T follicular helper cell (primary cell): ENCODE results near the gene KLF7.
A peak's percentile ranks its signal among the peaks of the same experiment; 100 is the strongest.

Experiments
- DNase-seq: peaks from one replicate; pipeline ENCODE4 v3.0.0-alpha.2; 2020; ENCODE audit warnings: low read depth

The KLF7 gene

DNA sequence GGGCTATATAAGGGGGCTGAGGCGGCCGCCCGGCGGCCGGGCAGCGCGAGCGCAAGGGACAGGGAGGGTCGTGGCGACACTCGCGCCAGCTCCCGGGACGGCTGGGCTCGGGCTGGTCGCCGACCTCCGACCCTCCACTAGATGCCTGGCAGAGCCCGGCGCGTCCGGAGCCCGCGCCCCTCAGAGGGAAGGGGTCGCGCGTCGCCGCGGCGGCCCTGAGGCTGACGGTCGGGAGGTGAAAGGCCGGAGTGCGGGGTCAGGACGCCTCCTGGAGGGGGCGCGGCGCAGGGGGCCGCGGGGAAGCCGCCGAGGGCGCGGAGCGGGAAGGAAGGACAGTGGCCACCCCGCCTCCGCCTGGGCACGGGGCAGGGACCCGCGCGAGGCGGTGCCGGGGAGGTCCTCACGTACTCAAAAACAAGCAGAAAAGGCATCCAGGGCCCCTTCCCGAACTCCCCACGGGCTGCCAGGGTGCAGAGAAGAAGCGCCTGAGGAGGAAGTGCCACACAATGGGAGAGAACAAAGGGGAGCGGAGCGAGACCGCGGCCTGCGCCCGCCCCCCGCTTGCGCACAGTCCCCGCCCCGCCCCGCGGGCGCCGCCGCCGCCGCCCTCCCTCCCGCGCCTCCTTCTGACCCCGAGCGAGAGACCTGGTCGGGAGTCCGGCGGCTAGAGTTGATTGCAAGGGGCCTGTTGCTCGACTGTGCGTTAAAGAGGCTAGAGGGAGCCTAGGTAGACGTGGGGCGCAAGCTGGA is 776 bp upstream of the KLF7 start:
- peak; percentile 58 for DNase-seq

DNA sequence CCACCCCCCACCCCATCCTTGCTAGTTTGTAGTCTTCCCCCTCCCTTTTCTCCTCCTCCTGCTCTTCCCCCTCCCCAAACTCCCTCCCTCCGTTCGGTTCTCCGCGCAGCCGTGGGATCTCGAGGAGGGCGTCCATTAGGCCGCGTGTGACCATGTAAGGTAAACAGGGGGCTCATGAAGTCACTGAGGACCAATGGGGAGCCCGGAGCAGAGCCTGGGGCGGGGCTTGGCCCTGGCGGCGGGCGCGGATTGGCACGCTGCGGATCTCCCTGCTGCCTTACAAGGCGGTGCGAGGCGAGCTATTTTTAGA is 246 bp upstream of the KLF7 start:
- peak; percentile 91 for DNase-seq

DNA sequence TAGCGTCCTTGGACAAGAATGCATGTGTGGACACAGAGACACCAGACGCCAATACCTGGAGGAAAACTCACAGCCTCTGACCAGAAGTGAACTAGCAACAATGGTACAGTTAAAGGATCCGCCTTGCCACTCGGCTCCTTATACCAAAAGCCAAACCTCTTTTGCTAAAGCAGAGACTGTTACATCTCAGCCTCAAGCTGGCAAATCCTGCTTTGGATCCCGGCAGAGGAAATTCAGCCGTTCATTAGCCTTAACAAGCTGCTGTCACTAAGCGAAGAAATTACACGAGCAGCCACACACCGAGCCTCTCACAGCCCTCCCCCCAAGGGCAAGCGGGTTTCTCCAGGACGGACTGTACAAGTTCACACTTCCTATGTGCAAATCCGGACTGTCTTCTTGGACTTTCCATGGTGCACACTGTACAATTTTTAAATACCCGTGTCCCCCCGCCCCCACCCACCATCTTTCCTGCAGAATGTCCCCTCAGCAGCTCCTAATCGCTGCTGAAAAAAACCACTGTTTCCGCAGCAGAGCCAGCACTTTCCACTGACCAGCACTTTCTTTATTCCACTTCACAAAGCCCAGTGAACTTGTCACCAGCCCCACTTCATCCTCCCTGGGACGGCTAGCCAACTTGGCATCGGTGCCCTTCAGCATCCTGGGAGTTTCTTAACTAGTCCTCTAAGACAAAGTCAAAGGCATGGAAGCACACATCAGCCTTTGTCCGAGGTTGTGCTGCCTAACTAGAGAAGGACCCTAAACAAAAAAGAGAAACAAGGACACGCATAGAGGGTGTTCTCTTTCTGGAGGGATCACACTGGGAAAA is 1.5 kb downstream of the KLF7 start:
- DNase-seq = no peak

DNA sequence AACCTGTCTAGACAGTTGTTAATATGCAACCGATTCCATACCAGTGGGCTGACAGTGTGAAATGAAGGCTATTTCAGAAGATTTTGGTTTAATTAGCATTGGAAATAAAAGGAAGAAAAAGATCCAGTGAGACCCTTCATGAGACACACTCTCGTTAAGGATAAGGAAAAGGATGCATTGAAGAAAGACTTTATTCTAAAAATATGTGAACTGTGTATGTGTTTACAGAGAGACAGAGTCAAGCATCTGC is 2.1 kb downstream of the KLF7 start:
- no peak for DNase-seq

DNA sequence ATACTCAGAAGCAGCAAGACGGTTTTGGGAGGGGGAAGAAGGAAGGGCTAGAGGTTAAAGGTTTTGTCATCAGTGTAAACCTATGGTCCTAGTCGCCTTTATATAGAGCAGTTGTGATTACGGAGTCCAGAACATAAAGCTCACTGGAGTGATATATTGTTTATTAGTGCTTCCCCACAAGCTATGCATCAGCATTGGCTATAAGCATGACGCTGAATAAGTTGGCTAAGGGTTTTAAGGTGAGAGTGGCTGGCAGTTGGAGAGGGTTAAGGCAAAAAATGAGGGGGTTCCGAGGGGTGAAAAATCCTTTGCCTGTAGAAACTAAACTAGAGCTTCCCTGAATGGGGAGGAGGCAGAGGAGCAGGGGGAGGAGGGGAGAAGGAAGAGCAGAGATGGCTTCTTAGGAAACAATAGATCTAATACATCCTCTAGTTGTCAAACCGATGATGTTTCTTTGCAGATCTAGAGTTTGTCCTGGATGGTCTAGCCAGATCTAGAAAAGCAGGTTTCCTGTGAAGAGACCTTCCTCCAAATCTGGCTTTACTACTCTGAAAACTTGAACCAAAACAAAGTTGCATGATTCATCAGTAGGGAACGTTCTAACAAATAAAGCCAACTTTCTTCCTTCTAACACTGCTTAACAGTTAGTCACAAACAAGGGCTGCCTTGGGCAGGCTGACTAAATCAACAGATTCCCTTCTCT is 2.5 kb downstream of the KLF7 start:
- no peak for DNase-seq

DNA sequence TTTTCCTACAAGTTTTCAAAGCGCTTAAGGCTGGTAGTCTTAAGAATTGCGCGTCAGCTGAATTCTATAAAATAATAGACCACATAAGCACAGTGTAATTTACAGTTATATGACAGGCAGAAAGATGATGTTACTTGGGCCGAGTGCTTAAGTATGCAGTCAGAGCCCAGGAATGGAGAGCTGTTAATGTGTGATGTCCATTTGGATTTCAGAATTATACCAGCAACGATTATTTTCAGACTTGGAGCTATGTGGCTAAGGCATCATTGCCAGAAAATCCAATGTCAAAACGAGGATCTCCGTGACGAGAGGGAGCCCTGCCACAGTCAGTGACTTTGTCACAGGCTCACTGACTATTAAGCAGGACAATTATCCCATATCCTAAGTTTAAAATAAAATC is 3.4 kb downstream of the KLF7 start:
- no peak for DNase-seq

DNA sequence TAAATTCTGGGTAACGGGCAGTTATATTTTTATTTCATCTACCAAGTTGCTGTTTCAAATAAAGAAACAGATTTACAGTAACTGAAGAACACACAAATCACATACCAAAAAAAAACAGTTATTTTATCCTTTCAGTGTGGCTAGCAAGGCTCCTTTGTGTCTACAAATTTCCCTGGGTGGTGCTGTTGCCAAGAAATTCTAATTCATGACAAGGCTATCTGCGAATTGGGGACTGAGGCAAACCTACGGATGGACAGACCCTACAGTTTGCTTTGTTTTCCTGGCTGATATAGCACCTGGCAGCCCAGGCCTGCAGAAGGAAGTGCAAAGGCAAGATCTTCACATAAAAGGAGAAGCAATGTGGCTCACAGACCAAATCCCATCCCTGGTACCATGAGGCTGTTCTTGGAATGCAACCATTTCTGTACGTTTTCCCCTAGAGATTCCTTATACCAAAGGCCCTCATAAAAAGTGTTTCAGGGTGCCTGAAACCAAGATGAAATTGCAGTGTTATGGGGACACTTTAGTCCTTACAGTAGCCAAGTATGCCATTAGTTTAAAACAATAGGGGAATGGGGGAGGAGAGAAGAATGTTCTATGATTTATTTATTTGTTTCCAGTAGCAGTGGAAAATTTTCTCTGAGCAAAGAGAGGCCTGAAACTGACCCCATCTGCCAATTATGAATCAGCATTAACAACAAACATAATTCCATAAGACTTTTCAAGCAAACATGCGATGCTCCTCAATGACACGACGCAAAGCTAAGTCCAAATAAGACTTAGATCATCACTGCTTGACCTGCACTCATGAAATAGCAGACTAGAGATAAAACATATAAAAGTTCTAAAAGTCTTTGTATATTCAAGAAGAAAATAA is 4.3 kb downstream of the KLF7 start:
- DNase-seq = no peak

DNA sequence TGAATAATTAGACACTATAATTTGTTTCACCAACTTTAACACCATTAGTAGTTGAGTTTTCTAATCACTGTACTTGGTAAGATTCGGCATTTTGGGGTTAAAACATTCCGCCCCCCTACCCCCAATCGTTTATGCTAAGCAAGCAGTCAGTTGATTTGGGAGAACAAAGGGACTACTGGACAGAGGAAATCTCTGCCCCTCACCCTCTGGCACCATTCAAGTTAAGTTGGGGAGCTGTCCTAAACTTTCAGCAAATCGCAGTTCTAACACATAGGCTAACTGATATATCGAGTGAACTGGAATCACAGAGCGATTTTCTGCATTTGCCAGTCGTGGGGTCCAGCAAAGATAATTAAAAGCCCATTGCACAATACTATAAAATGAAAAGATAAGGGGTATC is 5.6 kb downstream of the KLF7 start:
- no peak for DNase-seq

DNA sequence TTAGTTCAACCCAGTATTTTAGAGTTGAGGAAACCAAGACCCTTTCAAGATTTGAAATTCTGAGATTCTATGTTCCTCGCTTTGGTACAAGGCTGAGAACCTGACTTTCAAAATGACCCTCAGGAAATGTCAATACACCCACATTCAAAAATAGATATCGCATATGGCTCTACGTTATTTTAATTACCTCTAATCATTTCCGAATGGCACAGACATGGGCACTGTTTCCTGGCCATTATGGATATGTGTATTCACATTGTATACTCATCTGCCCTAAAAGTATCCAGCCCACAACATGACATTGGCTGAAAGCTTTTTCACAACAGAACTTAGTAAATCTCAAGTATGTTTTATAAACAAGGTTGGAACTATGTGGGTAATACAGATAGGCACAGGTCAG is 6.7 kb downstream of the KLF7 start:
- no peak for DNase-seq

DNA sequence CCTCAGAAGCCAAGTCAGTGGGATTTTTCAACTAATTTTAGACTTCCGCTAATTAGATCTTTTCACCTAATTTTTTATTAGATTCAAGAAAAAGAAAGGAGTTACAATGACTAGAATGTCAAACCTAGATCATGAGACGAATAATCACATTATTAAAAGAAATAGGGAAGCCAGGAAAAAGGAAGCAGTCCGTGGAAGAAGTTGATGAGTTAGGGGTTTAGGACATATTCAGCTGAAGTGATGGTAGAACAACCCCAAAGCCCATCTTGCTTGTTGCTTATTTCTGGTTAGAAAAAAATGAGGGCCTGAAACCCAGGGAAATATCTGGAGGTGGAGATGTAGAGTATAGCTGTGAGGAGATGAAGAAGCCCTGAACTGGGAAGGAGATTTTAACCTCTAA is 8.0 kb downstream of the KLF7 start:
- DNase-seq = no peak

DNA sequence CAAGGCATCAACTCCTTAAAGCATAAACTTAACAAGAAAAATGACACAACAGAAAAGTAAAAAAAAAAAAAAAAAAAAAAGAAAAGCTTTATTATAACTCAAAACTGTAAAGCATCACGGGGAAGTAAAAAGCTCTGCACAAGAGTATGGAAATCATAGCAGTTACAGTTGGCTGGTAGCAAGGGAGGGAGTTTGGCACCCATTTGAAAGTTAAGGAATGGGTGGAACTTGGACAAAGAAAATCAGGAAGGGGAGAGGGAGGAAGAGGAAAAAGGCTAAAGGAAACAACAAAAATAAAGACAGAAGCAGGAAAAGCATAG is 8.6 kb downstream of the KLF7 start:
- no peak for DNase-seq

DNA sequence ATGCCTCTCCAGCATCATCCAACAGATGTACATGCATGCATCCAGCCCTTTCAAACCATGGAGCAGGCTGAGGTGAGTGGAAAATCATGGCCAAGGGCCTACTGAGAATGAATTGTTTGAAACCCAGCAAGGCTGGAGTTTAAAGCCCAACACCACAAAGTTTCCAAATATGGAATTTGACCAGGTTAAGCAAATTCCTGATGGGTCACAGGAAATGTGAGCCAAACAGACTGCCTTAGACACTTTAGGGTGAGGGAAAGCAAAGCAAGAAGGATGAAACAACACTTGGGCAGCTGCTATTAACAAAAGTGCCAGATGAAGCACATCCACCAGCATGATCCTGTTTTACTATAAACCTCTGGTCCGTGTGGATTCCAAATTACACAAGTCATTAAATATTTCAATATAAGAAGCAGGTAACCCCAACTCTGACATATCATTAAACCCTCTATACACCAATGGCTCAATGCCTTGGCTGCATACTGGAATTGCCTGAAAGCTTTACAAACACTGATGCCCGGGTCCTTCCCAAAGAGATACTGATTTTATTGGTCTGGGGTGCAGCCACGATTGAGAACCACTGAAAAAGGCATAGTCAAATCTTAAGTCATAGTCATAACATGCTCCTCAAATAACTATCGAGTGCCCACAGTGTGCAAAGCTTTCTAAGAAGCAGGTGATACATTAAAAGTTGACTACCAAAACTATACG is 9.1 kb downstream of the KLF7 start:
- no peak for DNase-seq

DNA sequence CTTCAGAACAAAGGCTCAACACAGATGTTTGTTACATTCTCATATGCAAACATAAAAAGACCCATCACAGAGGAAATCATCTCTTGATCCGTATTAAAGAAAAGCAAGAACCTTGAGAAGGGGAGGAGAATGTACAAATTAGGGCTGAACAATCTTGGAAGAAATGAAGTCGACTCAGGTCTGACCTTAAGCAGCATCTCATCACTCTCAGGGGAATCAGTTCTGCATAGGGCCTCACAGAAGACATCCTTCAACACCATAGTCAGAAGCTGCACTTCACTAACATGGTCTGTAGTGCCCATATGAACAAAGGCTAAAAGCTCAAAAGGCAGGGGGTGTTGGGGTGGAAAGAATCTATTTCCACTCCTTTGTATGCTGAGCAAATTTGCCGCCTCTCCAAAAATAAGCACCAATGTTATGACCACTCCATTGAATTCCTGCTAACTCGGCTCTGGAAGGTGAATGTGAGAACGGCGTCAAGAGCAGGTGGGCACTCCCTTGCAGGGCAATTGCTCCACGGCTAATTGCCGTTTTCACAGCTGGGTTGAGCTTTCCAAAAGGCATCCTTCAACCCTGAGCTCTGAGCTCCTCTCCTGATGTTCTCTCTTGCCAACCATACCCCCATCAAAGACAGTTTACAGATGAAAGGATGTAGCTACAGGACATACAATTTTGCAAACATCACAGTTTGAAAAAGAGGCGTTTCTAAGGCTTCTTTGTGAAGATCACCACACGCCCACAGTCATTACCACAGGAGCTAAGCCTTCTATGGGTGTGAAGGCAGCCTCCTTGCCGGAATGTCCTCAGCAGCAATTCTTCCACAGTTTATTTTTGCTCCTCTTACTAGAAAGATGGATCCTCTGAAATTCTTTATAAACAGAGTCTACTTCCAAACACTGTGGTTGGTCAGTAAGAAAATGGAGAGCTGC is 10.0 kb downstream of the KLF7 start:
- no peak for DNase-seq

DNA sequence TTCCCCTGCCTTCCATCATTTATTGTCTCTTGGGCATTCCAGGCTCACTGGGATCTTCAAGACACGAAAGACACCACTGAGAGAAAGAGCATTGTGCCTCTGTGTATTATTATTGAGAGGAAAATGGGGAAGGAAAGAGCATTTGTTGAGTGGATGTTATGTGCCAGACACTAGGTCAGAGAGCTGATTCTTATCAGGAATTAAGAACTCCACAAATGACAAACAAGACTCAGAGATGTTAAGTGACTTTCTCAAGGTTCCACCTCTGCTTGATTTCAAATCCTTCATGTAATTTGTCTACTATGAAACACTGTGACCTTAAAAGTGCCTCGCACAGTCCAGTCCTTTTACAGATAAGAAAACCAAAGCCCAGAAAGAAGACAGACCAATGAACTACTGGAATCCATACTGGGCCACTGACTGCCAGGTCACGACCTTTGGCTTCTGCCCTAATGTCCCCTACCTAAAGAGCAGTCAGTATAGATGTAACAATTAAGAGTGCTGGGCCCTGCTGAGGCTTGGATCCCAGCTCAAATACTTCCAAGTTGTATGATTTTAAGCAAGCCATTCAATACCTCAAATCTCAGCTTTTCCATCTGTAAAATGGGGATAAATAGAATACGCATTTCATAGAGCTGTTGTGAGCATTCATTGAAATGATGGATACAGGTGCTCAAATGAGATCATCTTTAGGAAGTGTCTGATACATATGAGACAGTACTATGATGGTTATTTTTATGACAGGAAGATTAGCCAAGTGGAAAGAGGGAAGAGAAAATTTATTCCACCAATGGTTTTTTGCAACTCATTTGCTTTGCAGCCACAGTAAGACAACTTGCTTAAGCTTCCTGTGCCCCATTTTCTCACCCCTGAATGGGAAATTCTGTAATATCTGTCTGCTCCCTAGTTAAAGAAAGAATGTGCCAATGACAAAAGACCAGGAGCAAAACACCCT is 10.9 kb downstream of the KLF7 start:
- DNase-seq = no peak

DNA sequence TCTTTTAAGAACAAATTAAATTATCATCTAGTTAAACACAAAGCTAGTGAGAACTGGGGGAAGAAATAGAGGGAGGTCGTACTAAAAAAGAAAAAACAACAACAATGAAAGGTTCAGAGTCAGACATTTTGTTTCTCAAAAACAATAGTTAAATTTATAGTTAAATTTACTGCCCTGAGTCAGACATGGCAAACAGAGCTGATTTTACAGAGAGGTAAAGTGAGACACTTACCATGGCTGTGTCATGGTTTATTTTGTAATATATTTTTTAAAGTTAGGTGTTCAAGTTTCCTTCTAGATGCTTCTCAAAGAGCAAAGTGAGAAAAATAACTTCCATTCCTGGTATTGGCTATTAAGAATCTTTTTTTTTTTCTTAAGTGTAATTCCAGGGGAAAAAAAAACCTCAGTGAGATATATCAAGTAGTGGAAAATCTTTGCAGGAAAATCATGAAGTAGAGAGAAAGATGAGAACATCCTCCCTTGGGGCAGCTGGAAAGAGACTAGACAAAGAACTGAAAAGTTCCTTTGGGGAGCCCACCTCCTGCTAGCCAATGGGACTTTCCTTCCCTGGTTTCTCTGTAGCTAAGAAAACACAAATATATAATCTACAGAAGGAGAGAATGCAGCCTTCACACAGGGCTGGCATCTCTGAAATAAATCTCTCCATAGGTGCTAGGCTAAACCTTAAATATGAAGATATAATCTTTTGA is 12.3 kb downstream of the KLF7 start:
- no peak for DNase-seq

DNA sequence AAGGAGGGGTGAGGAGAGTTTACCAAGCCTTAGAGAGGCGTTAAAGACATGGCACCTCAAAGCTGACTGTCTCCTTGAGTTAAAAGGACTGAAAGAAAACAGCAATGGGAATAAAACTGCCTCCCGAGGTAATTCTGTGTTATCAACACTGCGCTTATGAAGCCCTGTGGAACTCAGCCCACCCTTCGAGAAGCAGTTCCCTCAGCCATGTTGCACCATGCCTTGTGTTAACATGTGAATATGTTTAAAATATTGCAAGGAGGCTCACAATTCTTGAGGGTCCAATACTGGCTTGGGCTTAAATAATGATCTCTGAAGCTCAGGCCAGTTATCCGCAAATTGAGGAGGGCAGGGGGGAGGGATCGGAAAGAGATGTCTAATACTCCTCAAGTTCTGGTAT is 14.7 kb downstream of the KLF7 start:
- DNase-seq = no peak

DNA sequence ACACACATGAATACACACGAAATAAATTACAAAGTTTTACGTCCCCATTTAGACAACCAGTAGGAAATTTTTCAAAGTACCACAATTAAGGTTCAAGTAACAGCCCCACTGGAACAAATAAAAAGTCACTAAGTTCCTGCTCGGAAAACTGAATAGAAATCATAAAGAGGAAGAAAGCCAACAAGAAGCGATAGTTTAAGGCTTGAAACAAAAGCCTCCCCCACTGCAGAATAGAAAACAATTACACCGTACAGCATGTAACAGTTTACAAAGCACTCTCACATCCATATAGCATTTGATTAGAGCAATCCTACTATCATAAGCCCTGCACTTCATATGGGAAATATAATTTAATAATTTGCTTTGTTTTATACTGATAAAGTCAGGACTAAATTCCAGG is 15.5 kb downstream of the KLF7 start:
- no peak for DNase-seq

DNA sequence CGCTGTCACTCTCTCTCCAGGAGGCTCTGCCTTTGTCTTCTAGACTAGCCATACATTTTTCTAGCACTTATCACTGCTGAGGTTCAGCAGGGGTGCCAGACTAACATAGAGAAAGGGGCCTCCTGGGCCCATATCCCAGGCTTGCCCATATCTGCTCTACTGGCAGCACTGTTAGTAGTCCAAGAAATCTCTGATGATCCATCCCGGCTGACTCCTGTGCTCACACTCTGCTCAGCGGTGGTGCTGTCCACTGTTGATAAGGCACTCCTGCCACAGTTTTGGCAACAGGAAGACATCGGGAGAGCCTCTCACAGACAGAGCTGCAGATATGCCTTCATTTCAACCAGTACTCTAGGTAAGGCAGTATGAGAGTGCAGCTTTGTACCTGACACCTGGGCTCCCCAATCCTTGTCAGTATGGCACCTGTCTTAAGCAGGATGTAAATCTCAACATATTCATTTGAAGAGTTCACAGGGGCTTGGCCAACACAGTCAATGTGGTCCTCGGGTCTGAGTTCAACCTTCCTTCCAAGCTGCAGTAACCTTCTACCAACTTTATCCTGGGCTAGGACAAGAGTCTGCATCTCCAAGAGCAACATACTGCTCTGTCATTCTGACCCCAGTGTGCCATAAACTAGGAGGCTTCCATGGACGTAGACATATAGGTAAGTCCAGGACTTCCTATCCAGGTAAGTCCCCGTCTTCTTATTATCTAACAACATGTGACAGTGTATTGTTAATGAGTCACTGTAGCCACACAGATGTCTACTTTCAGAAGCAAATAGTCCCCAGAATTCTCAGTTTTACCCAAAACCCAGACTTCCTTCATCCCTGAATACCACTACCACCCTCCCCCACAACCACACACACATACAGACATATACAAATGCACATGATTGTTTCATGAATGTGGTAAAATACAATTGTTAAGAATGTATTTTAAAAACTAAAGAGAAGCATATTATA is 16.2 kb downstream of the KLF7 start:
- no peak for DNase-seq
